Caki2 (cell line): ENCODE results near the gene LLCFC1. TPM values are rescaled to one million over a fixed set of nuclear protein-coding genes. Genes with fewer than 3 reads are reported as not detected.

Experiments
- DNase-seq: peaks from one replicate; pipeline ENCODE4 v3.0.0-alpha.2; 2015; ENCODE audit warnings: low read depth
- in situ Hi-C: cut with HindIII; loops from 2 replicates; pipeline ENCODE4 v1.10.0; 2016; ENCODE audit warnings: low sequenced_read_pairs, low pct_unique_long_range_greater_than_20kb, mixed read lengths
- total RNA-seq: library from RNA; depleted of rRNA; stranded (reverse); fragments of >200 nt; shearing (Covaris generic); gene quantifications from 2 replicates; pipeline ENCODE4 v1.2.3, GENCODE V29; 2014; ENCODE audit warnings: low replicate concordance; rRNA removed

The LLCFC1 gene
- not detected in 2 replicates for total RNA-seq

- in situ Hi-C loops, result no loop called here
Measured at GRCh38 chr7:142939226-142939910, at the start of gene LLCFC1. TSS of gene LLCFC1 (plus strand) at chr7:142939484. CDS start at chr7:142939622, 138 bp downstream.

GRCh38 chr7:142889816-142890215, 49.5 kb upstream of the LLCFC1 start:
- in situ Hi-C loops, result no loop called here
- DNase-seq, result peak; percentile 40

More at GRCh38 chr7:142939226-142939910, at the start of gene LLCFC1:
- no peak for DNase-seq

- DNase-seq, result no peak
- in situ Hi-C loops, result no loop called here
Measured at GRCh38 chr7:142890874-142891485, 48.3 kb upstream of the LLCFC1 start.

GRCh38 chr7:142891490-142892082, 47.7 kb upstream of the LLCFC1 start:
- in situ Hi-C loops, result no loop called here
- no peak for DNase-seq

GRCh38 chr7:142892951-142893350, 46.3 kb upstream of the LLCFC1 start:
- no peak for DNase-seq
- in situ Hi-C loops, result no loop called here

GRCh38 chr7:142894112-142894984, 44.9 kb upstream of the LLCFC1 start:
- in situ Hi-C loops, result no loop called here
- no peak for DNase-seq

GRCh38 chr7:142894985-142895593, 44.2 kb upstream of the LLCFC1 start:
- in situ Hi-C loops, result no loop called here

GRCh38 chr7:142896151-142896550, 43.1 kb upstream of the LLCFC1 start:
- in situ Hi-C loops, result no loop called here

More at GRCh38 chr7:142894985-142895593, 44.2 kb upstream of the LLCFC1 start:
- DNase-seq, result no peak

GRCh38 chr7:142896741-142897379, 42.4 kb upstream of the LLCFC1 start:
- in situ Hi-C loops, result no loop called here
- DNase-seq, result no peak

More at GRCh38 chr7:142896151-142896550, 43.1 kb upstream of the LLCFC1 start:
- no peak for DNase-seq

- in situ Hi-C loops, result no loop called here
- no peak for DNase-seq
Measured at GRCh38 chr7:142897691-142898090, 41.6 kb upstream of the LLCFC1 start.

- in situ Hi-C loops, result no loop called here
- no peak for DNase-seq
Measured at GRCh38 chr7:142898377-142899170, 40.7 kb upstream of the LLCFC1 start.

GRCh38 chr7:142899661-142900060, 39.6 kb upstream of the LLCFC1 start:
- no peak for DNase-seq
- in situ Hi-C loops, result no loop called here

- DNase-seq, result no peak
- in situ Hi-C loops, result no loop called here
Measured at GRCh38 chr7:142901426-142902259, 37.6 kb upstream of the LLCFC1 start.

- no peak for DNase-seq
- in situ Hi-C loops, result no loop called here
Measured at GRCh38 chr7:142904128-142904527, 35.2 kb upstream of the LLCFC1 start.

GRCh38 chr7:142905759-142906158, 33.5 kb upstream of the LLCFC1 start:
- in situ Hi-C loops, result no loop called here
- no peak for DNase-seq

GRCh38 chr7:142906643-142907042, 32.6 kb upstream of the LLCFC1 start:
- no peak for DNase-seq
- in situ Hi-C loops, result no loop called here
